Aorta (tissue), 5 donors: ENCODE results near the gene QTRT2. TPM values are rescaled to one million over a fixed set of nuclear protein-coding genes. Genes with fewer than 3 reads are reported as not detected.
A peak's percentile ranks its signal among the peaks of the same experiment; 100 is the strongest.

Experiments used
- ATAC-seq: fragments of 200-7000 bp; cut with Tn5 transposase; one replicate; pipeline ENCODE4 v1.9.1; 2022; ENCODE audit warnings: moderate library complexity; ENCODE audit not compliant: low FRiP score
- DNase-seq, 2 donors: peaks; one replicate each; pipeline ENCODE4 v3.0.0-alpha.2; 2020
- H3K27ac ChIP-seq, 2 donors: one replicate each; pipeline ENCODE4 v1.5.1; 2013; ENCODE audit warnings: low read length in 2 of 2, mild to moderate bottlenecking in 2 of 2, moderate library complexity in 2 of 2, control low read depth in 1 of 2, inconsistent platforms in 1 of 2, low read depth in 1 of 2
- H3K27me3 ChIP-seq, 2 donors: one replicate each; pipeline ENCODE4 v1.6.1; 2013; ENCODE audit warnings: control low read depth in 1 of 2, low read length in 1 of 2, mild to moderate bottlenecking in 1 of 2, moderate library complexity in 1 of 2; ENCODE audit not compliant: insufficient read depth in 2 of 2, control insufficient read depth in 1 of 2
- H3K36me3 ChIP-seq, 2 donors: one replicate each; pipeline ENCODE4 v1.6.1; 2013; ENCODE audit warnings: control low read depth in 1 of 2, low read length in 1 of 2, mild to moderate bottlenecking in 1 of 2; ENCODE audit not compliant: insufficient read depth in 2 of 2, control insufficient read depth in 1 of 2
- H3K4me1 ChIP-seq, 2 donors: one replicate each; pipeline ENCODE4 v1.6.1; 2013; ENCODE audit warnings: low read length in 2 of 2, control low read depth in 1 of 2, mild to moderate bottlenecking in 1 of 2, moderate library complexity in 1 of 2; ENCODE audit not compliant: insufficient read depth in 2 of 2, control insufficient read depth in 1 of 2
- H3K4me3 ChIP-seq, 2 donors: one replicate each; pipeline ENCODE4 v1.5.1; 2013; ENCODE audit warnings: low read length in 2 of 2, control low read depth in 1 of 2, mild to moderate bottlenecking in 1 of 2
- H3K9me3 ChIP-seq: one replicate; pipeline ENCODE4 v1.6.1; 2013; ENCODE audit warnings: mild to moderate bottlenecking, low read length; ENCODE audit not compliant: control insufficient read depth
- WGBS, 2 donors: extraction: QIAGEN DNeasy Blood & Tissue Kit; methylation state at CpG; one replicate each; pipeline ENCODE4 v1.1.7; 2013; 5-methylcytosine and 5-hydroxymethylcytosine counted together
- intact Hi-C, 2 donors: fragments of 100-400 bp; cut with DNase I; formaldehyde crosslinking; loops; one replicate each; pipeline versions ENCODE4 v1.14.2 to v1.15.0; 2022
- polyA plus RNA-seq, 2 donors: library from polyadenylated mRNA; stranded (reverse); fragments of 200-250 nt; gene quantifications; one replicate each; pipeline ENCODE4 v1.2.3, GENCODE V29; 2013
- total RNA-seq, 2 donors: library from RNA; stranded (reverse); fragmentation: NEBNext Ultra II Directional; extraction: Animal tissue kit (Norgen Biotek cat#: 25700); gene quantifications; one replicate each; pipeline ENCODE4 v1.2.1, GENCODE V29; 2021
- donor health status: healthy with polysubstance abuse.
- donor health status: Bipolar disorder and iron deficiency.
- donor health status: DM: no; HTN: no; CAD: no.
- donor health status: DM: no; HTN: no; CAD: no.
- donor health status: DM: yes; HTN: yes; CAD: no.

QTRT2 gene
- total and polyA plus RNA-seq, 4 donors, result 4.5 to 23.4 (median 10.4) TPM

- no peaks in the 10 kb centered on the region for H3K27me3 ChIP-seq
- H3K36me3 ChIP-seq, result no peaks in the 10 kb centered on the region
- no peaks in the 10 kb centered on the region for H3K9me3 ChIP-seq
- H3K4me1 ChIP-seq, result no peaks in the 10 kb centered on the region
- WGBS, 2 donors, result 78 to 85% methylated on average over 1 of the region's 1 CpG
- intact Hi-C loops, result no loop called here
- no peak overlapping the region for H3K27ac ChIP-seq
- no peak for ATAC-seq
- no peak overlapping the region for H3K4me3 ChIP-seq
- no peak for DNase-seq
Measured at GRCh38 chr3:114033721-114034120, 22.8 kb upstream of the QTRT2 start.

GRCh38 chr3:114034211-114034610, 22.3 kb upstream of the QTRT2 start:
- no peak for ATAC-seq
- H3K4me1 ChIP-seq, result no peaks in the 10 kb centered on the region
- H3K27ac ChIP-seq, result no peak overlapping the region
- no peak for DNase-seq
- intact Hi-C loops, result no loop called here
- no peaks in the 10 kb centered on the region for H3K36me3 ChIP-seq
- no peak overlapping the region for H3K4me3 ChIP-seq
- H3K27me3 ChIP-seq, result no peaks in the 10 kb centered on the region
- H3K9me3 ChIP-seq, result no peaks in the 10 kb centered on the region

GRCh38 chr3:114034787-114035545, 21.6 kb upstream of the QTRT2 start:
- Histone ChIP-seq H3K4me1 (no peaks in the 10 kb centered on the region), H3K27ac (no peak overlapping the region), H3K9me3 (no peaks in the 10 kb centered on the region), H3K4me3 (no peak overlapping the region), H3K27me3 (no peaks in the 10 kb centered on the region), H3K36me3 (no peaks in the 10 kb centered on the region)
- intact Hi-C loops, result no loop called here
- ATAC-seq, result no peak
- no peak for DNase-seq
- 90% methylated on average over 5 of the region's 5 CpGs for WGBS, 2 donors

GRCh38 chr3:114035896-114036295, 20.6 kb upstream of the QTRT2 start:
- H3K4me3 ChIP-seq, result no peak overlapping the region
- ATAC-seq (no peak), DNase-seq (no peak)
- 93% methylated on average over 3 of the region's 3 CpGs for WGBS, 2 donors
- H3K27me3 ChIP-seq, result no peaks in the 10 kb centered on the region
- no peak overlapping the region for H3K27ac ChIP-seq
- H3K36me3 ChIP-seq, result no peaks in the 10 kb centered on the region
- no peaks in the 10 kb centered on the region for H3K9me3 ChIP-seq
- no peaks in the 10 kb centered on the region for H3K4me1 ChIP-seq
- intact Hi-C loops, result no loop called here

- Histone ChIP-seq H3K4me1 (no peaks in the 10 kb centered on the region), H3K36me3 (no peaks in the 10 kb centered on the region), H3K27ac (no peak overlapping the region), H3K4me3 (no peak overlapping the region), H3K9me3 (no peaks in the 10 kb centered on the region), H3K27me3 (no peaks in the 10 kb centered on the region)
- ATAC-seq (no peak), DNase-seq (no peak)
- intact Hi-C loops, result no loop called here
Measured at GRCh38 chr3:114043205-114043604, 13.3 kb upstream of the QTRT2 start.

- intact Hi-C loops, result no loop called here
- 78 to 90% methylated on average over 2 of the region's 2 CpGs for WGBS, 2 donors
- DNase-seq (no peak), ATAC-seq (no peak)
- Histone ChIP-seq H3K36me3 (no peaks in the 10 kb centered on the region), H3K4me3 (no peak overlapping the region), H3K27me3 (no peaks in the 10 kb centered on the region), H3K27ac (no peak overlapping the region), H3K4me1 (peaks cover 0 to 2% of the 10 kb centered on the region in 2 donors), H3K9me3 (no peaks in the 10 kb centered on the region)
Measured at GRCh38 chr3:114052216-114052615, 4.3 kb upstream of the QTRT2 start.

- no peak for DNase-seq
- Histone ChIP-seq H3K9me3 (no peaks in the 10 kb centered on the region), H3K4me3 (peak overlapping the region; percentile 81 to 88), H3K27me3 (no peaks in the 10 kb centered on the region), H3K4me1 (peaks cover 0 to 2% of the 10 kb centered on the region in 2 donors), H3K36me3 (no peaks in the 10 kb centered on the region), H3K27ac (no peak overlapping the region)
- ATAC-seq, result no peak
- intact Hi-C loops, result loop anchor here (2.0 to 5.0 kb wide), 3 partner anchors 96 to 310 kb away; partner anchors contain the start of genes ATP6V1A (in 1 of the 2), NAA50 (in 1 of the 2) and ZDHHC23 (in 1 of the 2)
- 0 to 1% methylated on average over 8 of the region's 8 CpGs for WGBS, 2 donors
Measured at GRCh38 chr3:114057011-114057347, 442 bp downstream of the QTRT2 start.

GRCh38 chr3:114058646-114059045, 2.1 kb downstream of the QTRT2 start:
- Histone ChIP-seq H3K9me3 (no peaks in the 10 kb centered on the region), H3K36me3 (no peaks in the 10 kb centered on the region), H3K27ac (no peak overlapping the region), H3K4me3 (no peak overlapping the region), H3K4me1 (peaks cover 0 to 2% of the 10 kb centered on the region in 2 donors), H3K27me3 (no peaks in the 10 kb centered on the region)
- DNase-seq (no peak), ATAC-seq (no peak)
- intact Hi-C loops, result loop anchor here (5.0 kb wide), 2 partner anchors 111 to 311 kb away; partner anchors contain the start of genes ATP6V1A (in 1 of the 2), NAA50 (in 1 of the 2) and ZDHHC23 (in 1 of the 2)
- WGBS, 2 donors, result 91 to 93% methylated on average over 8 of the region's 8 CpGs

- Histone ChIP-seq H3K36me3 (no peaks in the 10 kb centered on the region), H3K9me3 (no peaks in the 10 kb centered on the region), H3K4me3 (no peak overlapping the region), H3K4me1 (no peaks in the 10 kb centered on the region), H3K27ac (no peak overlapping the region), H3K27me3 (no peaks in the 10 kb centered on the region)
- WGBS, 2 donors, result 91 to 93% methylated on average over 8 of the region's 8 CpGs
- ATAC-seq (no peak), DNase-seq (no peak)
- intact Hi-C loops, result no loop called here
Measured at GRCh38 chr3:114060906-114061655, 4.5 kb downstream of the QTRT2 start.
